Measurements from ENCODE around the gene MSANTD3.
A peak's percentile ranks its signal among the peaks of the same experiment; 100 is the strongest.
"Not testable (repeated sequence)": the region's sequence is repeated elsewhere in the genome, so short reads cannot be mapped to it uniquely, and the experiment has no call there.

The MSANTD3 gene, protein sequence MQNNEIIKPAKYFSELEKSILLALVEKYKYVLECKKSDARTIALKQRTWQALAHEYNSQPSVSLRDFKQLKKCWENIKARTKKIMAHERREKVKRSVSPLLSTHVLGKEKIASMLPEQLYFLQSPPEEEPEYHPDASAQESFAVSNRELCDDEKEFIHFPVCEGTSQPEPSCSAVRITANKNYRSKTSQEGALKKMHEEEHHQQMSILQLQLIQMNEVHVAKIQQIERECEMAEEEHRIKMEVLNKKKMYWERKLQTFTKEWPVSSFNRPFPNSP

DNA sequence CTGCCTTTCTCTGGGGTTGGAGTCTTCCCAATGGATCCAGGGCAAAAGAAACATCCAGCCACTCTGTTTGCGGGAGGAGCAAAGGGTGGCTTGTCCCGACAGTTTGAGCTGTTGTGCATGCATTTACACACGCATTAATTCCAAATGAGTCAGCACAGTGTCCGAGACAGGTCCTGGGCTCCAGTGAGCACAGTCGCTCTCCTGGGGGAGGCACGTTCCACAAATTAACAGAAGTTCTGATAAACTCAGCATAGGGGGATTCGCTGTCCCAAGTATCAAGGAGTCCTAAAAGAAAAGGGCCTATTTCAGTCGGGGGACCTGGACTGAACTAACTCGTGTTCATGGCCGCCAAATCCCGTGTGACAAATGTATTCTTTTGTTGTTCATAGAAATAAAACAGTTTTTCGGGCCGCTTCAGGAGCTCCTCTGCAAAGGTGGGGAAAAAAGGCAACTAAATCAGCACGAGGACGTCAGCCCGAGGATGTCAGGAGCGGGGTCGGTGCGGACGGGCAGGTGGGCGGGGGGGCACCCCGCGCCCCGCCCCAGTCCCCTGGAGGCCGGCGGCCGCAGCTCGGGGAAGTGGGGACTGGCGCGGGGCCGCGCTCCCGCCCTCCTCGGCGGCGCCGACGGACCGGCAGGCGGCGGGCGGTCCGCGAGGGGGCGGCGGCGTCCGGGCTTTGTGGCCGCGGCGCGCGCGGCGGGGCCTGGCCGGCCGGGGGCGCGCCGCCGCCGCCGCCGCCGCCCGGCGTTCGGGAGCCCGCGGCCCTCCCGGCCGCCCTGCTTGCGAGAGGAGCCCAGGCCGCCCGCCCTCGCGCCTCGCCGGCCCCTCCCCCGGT, at the start of gene MSANTD3:
Gene MSANTD3, plus strand, starts transcription at position 614 of the 836 bp plus-strand sequence. CDS start 14,796 bp downstream, outside the sequence.
- DNase-seq = peak; percentile 54

DNA sequence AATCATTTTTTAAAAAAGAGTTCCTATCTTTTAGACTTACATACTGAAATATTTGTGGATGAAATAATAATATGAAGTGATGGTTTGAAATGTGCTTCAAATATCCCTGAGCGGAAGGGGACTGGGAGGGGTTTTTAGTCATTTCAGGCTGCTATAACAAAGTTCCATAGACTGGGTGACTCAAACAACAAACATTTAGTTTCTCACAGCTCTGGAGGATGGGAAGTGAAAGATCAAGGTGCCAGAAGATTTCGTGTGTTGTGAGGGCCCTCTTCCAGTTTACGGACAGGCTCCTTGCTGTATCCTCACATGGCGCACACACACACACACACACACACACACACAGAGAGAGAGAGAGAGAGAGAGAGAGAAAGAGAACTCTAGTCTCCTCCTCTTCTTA, 47.1 kb upstream of the MSANTD3 start:
- DNase-seq = peak; percentile 7

DNA sequence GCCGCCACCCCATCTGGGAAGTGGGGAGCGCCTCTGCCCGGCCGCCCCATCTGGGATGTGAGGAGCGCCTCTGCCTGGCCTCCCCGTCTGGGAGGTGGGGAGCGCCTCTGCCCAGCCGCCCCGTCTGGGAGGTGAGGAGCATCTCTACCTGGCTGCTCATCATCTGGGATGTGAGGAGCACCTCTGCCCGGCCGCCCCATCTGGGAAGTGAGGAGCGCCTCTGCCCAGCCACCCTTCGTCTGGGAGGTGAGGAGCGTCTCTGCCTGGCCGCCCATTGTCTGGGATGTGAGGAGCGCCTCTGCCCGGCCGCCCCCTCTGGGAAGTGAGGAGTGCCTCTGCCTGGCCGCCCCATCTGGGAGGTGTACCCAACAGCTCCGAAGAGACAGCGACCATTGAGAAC, 34.0 kb upstream of the MSANTD3 start:
- DNase-seq = not testable (repeated sequence)

DNA sequence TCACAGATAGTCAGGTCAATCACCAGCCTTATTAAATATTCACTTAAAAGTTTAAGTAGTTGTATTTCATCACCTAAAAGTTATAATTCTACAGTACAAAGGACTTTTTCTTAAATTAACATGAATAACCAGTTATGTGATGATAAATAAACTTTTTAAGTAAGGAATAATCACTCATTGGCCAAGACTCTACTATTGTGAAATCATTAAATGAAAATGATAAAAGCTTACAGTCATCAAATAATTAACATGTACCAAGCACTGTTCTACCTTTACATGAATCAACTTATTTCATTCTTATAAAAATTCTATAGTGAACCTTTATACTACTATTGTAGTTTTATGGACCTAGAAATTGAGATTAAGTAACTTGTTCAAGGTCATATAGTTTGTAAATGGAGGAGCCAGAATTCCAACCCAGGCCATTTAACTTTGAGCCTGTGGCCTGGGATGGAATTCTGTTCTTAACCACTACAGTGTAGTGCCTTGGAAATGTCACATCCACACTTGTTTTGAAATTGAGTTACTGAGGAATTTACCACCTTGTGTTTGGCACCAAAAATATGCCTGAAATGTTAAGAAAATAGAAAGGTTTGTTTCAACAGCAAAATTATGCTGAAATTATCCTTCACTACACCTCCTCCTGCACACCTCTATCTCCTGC, 32.8 kb upstream of the MSANTD3 start:
- DNase-seq = no peak

DNA sequence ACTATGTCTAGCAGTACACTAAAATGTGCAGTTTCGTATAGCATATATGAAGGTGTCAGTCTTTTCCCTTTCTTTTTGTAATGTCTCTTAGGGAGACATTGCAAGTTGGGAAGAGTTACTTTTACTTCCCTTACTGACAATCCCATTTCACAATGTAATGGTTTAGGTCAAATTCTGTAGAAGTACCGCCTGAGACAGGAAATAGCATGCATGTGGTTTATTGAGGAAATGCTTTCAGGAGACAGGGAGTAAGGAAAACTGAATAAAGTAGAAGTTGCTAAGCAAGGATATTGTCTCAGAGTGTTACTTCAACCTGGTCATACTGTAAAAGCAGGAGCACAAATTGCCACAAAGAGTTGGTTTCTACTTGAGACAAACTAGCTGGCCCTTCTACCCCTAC, 32.1 kb upstream of the MSANTD3 start:
- no peak for DNase-seq

DNA sequence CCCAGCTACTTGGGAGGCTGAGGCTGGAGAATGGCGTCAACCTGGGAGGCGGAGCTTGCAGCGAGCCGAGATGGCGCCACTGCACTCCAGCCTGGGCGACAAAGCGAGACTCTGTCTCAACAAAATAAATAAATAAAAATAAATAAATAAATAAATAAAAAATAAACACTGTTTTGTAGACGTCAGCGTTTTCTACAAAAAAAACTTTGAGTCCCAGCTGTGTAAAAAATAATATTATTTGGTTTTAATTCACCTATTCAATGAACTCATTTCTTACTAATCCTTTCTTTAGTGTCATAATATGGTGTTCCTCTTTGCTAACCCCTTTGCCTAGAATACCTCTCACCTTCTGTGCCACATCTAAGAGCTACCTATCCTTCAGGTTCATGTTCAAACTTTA, 30.2 kb upstream of the MSANTD3 start:
- no peak for DNase-seq

DNA sequence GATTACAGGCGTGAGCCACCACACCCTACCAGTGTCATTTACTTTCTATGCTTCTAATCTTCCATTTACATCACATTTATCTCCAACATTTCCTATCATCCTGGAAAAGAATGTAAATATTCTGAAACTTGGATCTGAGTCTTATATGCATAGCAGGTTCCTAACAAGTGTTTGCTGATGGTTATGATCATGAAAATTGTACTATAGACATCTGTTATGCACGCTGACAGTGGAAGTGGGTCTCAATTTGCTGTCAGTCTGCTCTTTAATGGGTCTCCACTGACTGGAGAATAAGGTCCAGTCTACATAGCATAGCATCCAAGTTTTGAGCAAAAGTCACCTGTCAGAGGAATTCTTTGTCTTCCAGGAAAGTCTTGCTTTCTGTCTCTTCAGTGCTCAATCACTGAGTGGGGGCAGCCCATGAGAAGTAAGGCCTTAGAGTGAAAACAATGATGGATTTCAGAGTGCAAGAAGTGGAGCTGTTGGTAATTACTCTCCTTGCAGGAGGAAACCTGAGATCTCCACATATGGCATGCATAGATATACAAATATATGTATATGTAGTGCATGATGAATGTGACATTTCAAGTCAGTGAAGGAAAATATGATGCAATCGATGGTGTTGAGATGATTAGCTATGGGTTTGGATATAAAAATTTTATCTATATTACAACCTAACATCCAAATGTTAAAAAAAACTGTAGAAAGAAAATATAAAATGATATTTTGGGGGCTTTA, 29.2 kb upstream of the MSANTD3 start:
- DNase-seq = no peak

DNA sequence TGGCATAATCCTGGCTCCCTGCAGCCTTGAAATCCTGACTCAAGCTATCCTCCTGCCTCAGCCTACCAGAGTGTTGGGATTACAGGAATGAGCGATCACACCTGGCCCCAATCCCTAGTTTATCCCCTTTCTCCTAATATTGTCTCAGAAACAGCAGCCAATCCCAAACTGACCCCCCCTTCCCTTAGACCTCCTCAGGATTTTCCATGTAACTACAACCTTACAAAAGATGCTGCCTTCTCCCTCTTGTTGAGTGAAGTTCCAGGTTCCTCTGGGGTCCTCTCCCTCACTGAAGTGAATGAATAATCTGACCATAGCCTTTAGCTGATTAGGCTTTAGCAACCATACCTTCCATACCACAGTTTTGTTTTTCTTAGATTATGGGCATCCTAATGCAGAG, 25.9 kb upstream of the MSANTD3 start:
- no peak for DNase-seq

DNA sequence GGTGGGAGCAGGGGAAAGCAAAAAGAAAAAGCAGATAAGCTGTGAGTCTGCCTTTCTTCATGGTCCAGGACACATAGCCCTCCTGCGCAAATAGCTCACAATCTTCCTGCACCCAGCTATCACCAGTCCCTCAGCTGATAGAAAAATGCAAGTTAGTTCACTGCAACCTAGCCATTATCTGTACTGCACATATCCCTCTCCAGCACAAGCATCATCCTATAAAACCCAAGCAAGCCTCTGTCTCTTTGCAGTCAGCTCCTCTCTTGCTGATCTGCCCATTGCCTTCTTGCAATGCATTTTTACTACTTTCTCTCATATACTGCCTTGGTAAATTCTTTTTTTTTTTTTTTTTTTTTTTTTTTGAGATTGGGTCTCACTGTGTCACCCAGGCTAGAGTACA, 20.0 kb upstream of the MSANTD3 start:
- no peak for DNase-seq

DNA sequence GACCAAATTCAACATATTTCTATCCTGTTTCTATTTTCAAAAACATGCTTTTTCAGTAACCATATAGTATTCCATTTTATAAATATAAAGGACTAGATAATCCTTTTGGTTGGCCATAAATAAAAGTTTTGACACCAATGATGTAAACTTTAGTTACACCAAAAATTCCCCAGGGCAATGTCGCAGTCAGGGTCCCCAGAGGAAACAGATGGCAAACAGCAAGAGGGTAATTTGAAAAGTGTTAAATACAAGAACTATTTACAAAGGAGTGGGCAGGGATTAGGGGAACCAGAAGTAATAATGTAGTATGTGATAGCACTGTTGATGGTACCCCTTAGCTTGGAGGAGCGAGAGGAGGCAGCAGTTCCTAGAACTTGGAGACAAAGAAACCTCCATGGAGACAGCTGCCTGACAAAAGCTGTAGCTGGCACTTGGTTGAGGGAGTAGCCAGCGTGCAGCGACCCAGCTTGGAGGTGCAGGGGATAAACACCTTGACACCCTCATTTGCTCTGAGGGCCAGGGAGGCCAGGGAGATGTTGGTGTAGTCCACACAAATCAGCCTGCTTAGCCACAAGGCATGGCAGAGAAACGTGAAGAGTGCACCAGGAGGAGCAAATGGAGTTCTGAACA, 18.3 kb upstream of the MSANTD3 start:
- no peak for DNase-seq

DNA sequence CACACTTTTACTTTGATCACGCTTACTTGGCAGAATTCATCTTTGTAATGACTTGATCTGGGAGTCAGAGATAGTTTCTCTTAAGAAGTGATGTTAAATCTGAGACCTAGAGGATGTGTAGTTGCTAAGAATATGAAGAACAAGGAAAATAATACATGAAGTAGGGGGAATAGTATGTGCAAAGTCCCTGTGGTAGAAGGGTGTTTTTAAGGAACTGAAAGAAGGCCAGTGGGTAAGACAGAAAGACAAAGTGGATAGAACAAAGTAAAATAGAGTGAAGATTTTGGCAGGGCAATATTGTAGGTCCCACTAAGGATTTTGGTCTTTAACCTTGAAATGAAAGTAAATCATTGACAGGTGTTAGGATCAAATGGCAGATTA, 17.8 kb upstream of the MSANTD3 start:
- DNase-seq = no peak

DNA sequence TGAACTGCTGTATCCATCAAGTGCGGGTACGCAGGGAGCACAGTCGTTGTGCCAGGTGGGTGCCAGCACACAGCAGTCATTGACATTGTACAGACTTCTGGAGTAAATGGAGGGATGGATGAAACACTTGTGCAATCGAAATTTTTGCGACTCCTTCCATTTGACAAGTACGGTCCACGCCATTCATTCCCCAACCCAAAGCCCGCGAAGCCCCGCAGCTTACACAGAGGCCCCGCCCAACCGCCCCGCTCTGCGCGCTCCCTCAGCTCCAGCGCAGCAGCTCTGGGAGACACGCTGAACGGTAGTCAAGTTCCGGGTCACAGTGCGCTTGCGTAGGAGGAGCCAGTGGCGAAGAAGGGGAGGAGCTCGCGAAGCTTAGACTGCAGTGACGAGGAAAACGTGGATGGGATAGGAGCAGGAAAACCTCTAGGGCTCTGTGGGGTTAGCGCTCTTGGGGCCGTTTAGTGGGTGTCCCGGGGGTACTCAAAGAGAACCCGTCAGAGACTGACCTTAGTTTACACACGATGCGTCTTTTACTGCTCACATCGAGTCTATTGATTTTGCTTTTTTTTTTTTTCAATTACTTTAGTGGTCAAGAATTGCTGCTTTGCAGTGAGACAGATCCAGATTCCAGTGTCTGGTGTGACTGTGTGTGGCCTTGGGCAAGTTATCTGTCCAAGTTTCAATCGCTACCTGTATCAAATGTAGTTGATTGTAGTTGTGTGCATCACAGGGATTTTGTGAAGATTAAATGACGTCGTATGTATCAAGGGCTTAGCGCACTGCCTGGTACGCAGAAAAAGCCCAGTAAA, 15.3 kb upstream of the MSANTD3 start:
- DNase-seq = peak; percentile 89

DNA sequence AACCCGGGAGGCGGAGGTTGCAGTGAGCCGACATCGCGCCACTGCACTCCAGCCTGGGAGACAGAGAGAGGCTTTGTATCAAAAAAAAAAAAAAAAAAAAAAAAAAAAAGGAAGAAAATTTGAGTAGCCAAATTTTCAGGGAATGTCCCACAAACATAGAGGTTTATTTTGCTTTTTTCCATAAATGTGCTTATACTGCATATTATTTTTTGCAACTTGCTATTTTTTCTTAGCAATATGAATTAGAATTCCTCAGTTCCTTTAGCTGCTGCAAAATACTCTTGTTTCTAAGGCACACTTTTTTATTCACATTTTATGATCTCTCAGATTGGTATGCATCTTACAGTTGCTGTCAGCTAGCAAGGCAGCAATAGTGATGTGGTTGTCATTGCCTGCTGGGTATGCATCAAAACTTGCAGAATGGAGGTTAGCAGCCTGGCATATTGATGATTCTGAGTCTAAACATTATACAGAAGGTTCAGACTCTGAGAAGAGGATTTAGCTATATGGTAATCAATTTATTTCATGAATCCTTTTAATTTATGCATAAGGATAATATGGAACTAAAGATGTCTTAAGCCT, 13.0 kb upstream of the MSANTD3 start:
- no peak for DNase-seq

DNA sequence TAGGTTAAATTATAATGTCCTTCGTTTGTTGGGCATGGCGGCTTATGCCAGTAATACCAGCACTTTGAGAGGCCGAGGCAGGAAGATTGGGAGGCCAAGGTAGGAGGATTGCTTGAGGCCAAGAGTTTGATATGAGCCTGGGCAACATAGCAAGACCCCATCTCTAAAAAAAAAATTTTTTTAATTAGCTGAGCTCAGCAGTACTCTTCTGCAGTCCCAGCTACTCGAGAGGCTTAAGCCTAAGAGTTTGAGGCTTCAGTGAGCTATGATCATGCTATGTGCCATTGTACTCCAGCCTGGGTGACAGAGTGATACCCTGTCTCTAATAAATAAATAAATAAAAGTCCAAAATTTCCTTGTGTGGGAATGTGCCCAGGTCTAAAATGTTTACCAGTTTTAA, 9.1 kb upstream of the MSANTD3 start:
- DNase-seq = no peak

DNA sequence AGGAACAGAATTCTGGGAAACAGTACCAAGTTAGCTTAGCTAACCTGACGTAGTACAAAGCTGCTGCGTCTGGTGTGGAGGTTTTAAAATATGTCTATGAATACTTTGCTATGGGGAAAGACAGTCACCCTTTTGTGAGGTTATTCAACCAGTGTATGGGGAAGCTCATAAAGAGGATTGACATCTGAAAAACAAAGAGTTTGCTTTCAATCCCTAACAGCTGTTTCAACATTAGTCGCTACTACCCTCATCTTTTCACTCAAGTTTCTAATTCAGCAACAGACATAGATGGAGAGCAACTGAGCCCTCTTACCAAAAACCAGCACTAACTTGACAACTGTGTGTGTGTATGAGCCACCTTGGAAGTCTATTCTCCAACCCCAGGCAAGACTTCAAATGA, 7.8 kb upstream of the MSANTD3 start:
- no peak for DNase-seq

DNA sequence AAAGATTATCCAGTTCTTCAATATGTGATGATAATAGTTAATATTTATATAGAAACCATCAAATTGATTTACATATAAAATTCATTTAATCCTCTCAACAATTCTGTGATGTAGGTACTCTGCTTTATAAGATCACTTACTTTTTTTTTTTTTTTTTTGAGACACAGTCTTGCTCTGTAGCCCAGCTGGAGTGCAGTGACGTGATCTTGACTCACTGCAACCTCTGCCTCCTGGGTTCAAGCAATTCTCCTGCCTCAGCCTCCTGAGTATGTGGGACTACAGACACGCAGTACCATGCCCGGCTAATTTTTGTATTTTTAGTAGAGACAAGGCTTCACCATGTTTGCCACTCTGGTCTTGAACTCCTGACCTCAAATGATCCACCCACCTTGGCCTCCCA, 5.8 kb upstream of the MSANTD3 start:
- not testable (repeated sequence) for DNase-seq

DNA sequence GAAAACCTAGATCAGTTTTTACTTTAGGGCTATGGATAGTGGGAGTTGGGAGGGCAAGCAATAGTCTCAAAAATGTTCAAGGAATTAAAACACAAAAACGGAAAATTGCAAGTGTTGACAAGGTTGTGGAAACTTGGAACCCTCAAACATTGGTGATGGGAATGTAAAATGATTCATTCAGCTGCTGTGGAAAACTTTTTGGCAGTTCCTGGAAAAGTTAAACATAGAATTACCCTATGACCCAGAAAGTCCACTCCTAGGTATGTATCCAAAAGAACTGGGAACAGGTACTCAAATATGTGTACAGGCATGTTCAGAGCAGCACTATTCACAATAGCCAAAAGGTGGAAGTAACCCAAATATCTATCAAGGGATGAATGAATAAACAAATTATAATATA, 1.2 kb upstream of the MSANTD3 start:
- DNase-seq = no peak

DNA sequence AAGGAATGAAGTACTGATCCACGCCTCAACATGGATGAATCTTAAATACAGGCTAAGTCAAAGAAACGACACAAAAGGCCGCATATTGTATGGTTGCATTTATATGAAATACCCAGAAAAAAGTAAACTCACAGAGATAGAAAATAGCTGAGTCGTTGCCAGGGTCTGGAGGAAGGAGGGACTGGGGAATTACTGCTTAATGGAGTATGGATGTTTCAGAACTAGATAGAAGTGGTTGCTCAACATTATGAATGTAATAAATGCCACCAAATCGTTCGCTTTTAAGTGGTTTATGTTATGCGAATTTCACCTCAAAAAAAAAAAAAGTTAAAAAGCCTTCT, 784 bp upstream of the MSANTD3 start:
- no peak for DNase-seq

DNA sequence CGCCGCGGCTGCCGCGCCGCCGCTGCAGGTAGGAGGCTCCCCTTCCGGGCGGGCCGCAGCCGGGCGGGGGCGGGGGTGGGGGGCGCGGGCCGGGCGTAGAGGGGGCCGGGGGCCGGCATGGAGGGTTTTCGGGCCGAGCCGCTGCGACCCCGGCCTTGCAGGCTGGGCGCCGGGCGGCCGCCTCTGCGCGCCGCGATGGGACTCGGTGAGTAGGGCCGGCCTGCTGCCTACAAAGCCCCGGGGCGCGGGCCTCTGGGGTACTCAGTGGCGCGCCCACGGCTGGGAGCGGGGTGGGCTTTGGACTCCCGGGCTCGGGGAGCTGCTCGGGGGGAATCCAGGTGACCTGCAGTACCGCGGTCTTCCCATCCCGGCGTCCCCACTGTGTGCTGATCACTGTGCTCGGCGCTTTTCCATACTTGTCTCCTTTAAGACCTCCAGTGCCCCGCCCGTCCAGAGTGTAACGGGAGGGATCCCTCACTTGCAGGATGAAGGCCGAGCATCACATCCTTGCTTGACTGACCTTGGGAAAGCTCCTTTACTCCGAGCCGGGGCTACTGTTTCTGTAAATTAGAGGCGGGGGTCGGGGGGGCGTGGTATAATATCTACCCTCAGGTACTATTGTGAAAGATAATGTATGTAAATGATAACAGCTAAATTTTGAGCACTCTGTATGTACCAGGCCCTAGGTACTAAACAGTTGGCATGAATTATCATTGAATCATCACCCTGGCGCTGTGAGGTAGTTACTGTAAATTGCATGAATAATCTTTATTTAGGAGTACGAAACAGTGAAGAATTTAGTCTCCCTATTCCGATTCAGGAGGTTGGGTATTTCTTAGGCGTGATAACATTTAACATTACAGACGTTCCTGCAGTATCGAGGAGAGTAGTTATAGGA, 672 bp downstream of the MSANTD3 start:
- DNase-seq = peak; percentile 27

DNA sequence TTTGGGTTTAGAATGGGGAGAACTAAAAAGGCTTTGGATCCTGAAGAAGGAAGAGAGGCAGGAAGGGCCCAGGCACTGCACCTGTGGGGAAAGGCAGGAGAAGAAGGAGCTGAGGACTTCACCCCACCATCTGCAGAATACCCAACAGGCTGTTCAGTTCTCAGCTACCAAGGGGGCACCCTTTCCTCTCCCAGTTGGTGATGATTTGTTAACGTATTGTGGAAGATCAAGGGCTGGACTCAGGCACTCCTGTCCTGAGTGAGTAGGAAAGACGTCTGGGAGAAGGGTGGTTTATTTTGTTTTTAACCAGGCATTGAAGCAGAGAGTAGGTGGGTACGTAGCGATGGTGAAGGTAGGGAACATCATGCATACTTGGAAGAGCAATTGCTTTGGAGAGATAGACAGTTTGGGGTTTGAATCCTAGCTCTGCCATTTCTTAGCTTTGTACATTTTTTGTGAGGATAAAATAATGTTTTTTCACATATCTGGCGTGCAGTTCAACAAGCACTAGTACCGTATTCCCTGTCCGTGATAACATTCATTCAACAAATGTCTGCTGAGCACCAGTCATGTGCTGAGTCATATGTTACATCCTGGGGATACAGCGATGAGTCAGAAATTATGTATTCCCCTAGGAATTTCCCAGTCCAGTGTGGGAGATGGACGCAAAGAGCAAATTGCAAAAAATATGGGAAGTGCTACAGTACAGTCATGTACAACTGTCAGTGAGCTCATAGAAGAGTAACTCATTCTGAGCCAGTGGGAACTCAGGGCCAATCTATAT, 2.1 kb downstream of the MSANTD3 start:
- peak; percentile 96 for DNase-seq

Data from amniotic stem cell (primary cell).